Activated B cell treated with CpG ODN at 0.5 μM for 24 hours (primary cell): ENCODE data around the gene AADACL3. TPM values are rescaled to one million over a fixed set of nuclear protein-coding genes. Genes with fewer than 3 reads are reported as not detected.

Experiments
- ATAC-seq: fragments of 200-7000 bp; cut with Tn5 transposase; one replicate; pipeline ENCODE4 v1.10.0; 2021; ENCODE audit warnings: low read depth, mild to moderate bottlenecking, moderate library complexity
- CTCF ChIA-PET: fragments of 350-600 bp; sonication (Branson Sonifier 250); formaldehyde crosslinking; loops from one replicate; lab custom pipeline; 2021; ENCODE audit warnings: antibody characterized with exemption; lab: Charles Lee
- POLR2A ChIA-PET: fragments of 350-600 bp; sonication (Branson Sonifier 250); formaldehyde crosslinking; loops from one replicate; lab custom pipeline; 2021; ENCODE audit warnings: antibody characterized with exemption; lab: Charles Lee
- DNase-seq: peaks from one replicate; pipeline ENCODE4 v3.0.0; 2022
- H3K27ac Mint-ChIP-seq: one replicate; pipeline ENCODE4 v1.8.0; 2020; ENCODE audit warnings: mixed read lengths
- H3K27me3 Mint-ChIP-seq: one replicate; pipeline ENCODE4 v1.8.0; 2021; ENCODE audit warnings: mixed read lengths
- H3K36me3 Mint-ChIP-seq: one replicate; pipeline ENCODE4 v1.8.0; 2021; ENCODE audit warnings: low read depth, mixed read lengths
- H3K4me1 Mint-ChIP-seq: one replicate; pipeline ENCODE4 v1.8.0; 2021; ENCODE audit warnings: mixed read lengths
- H3K4me3 Mint-ChIP-seq: one replicate; pipeline ENCODE4 v1.8.0; 2020; ENCODE audit warnings: mild to moderate bottlenecking, mixed read lengths
- H3K9me3 Mint-ChIP-seq: one replicate; pipeline ENCODE4 v1.8.0; 2020; ENCODE audit warnings: mixed read lengths
- CTCF ChIP-seq: fragments of 200-600 bp; IDR thresholded peaks from one replicate; pipeline ENCODE4 v1.8.0; 2022; ENCODE audit warnings: antibody characterized with exemption, mild to moderate bottlenecking
- intact Hi-C: fragments of 100-400 bp; cut with micrococcal nuclease; formaldehyde crosslinking; loops from one replicate; pipeline ENCODE4 v1.15.1; 2024
- total RNA-seq: library from RNA; stranded (reverse); gene quantifications from 2 replicates; pipeline ENCODE4 v1.2.3, GENCODE V29; 2022

Gene AADACL3
- total RNA-seq, 1 donor from 2014 or later, result not detected

- no peak overlapping the region for H3K27ac Mint-ChIP-seq
- no peaks in the 10 kb centered on the region for H3K36me3 Mint-ChIP-seq
- H3K4me1 Mint-ChIP-seq, result no peaks in the 10 kb centered on the region
- no peak for TF ChIP-seq CTCF
- ATAC-seq (no peak), DNase-seq (no peak)
- H3K27me3 Mint-ChIP-seq, result peaks cover 24% of the 10 kb centered on the region
- intact Hi-C loops, result no loop called here
- POLR2A ChIA-PET, result no interaction called here
- H3K4me3 Mint-ChIP-seq, result no peak overlapping the region
- H3K9me3 Mint-ChIP-seq, result peaks cover 4% of the 10 kb centered on the region
- CTCF ChIA-PET, result no interaction called here
Observed at GRCh38 chr1:12696658-12697057, 19.3 kb upstream of the AADACL3 start.

GRCh38 chr1:12697397-12697796 is 18.5 kb upstream of the AADACL3 start:
- Mint-ChIP-seq H3K9me3 (peaks cover 4% of the 10 kb centered on the region), H3K36me3 (no peaks in the 10 kb centered on the region), H3K27ac (no peak overlapping the region), H3K4me1 (no peaks in the 10 kb centered on the region), H3K27me3 (peaks cover 24% of the 10 kb centered on the region), H3K4me3 (no peak overlapping the region)
- CTCF ChIA-PET, result no interaction called here
- ATAC-seq (no peak), DNase-seq (no peak)
- POLR2A ChIA-PET, result no interaction called here
- TF ChIP-seq CTCF, result no peak
- intact Hi-C loops, result no loop called here

- intact Hi-C loops, result no loop called here
- H3K27me3 Mint-ChIP-seq, result peaks cover 18% of the 10 kb centered on the region
- H3K4me3 Mint-ChIP-seq, result no peak overlapping the region
- ATAC-seq, result no peak
- ChIA-PET CTCF (no interaction called here), POLR2A (no interaction called here)
- no peaks in the 10 kb centered on the region for H3K36me3 Mint-ChIP-seq
- peaks cover 18% of the 10 kb centered on the region for H3K9me3 Mint-ChIP-seq
- no peaks in the 10 kb centered on the region for H3K4me1 Mint-ChIP-seq
- DNase-seq, result no peak
- no peak overlapping the region for H3K27ac Mint-ChIP-seq
- TF ChIP-seq CTCF, result no peak
Observed at GRCh38 chr1:12703821-12704451, 12.0 kb upstream of the AADACL3 start.

GRCh38 chr1:12706061-12706460 is 9.8 kb upstream of the AADACL3 start:
- Mint-ChIP-seq H3K4me1 (no peaks in the 10 kb centered on the region), H3K36me3 (no peaks in the 10 kb centered on the region), H3K27me3 (peaks cover 8% of the 10 kb centered on the region), H3K4me3 (no peak overlapping the region), H3K9me3 (peaks cover 15% of the 10 kb centered on the region), H3K27ac (no peak overlapping the region)
- CTCF ChIA-PET, result no interaction called here
- intact Hi-C loops, result no loop called here
- no peak for TF ChIP-seq CTCF
- DNase-seq (no peak), ATAC-seq (no peak)
- POLR2A ChIA-PET, result no interaction called here

GRCh38 chr1:12708396-12709090 is 7.4 kb upstream of the AADACL3 start:
- ATAC-seq (no peak), DNase-seq (no peak)
- H3K27me3 Mint-ChIP-seq, result peaks cover 13% of the 10 kb centered on the region
- POLR2A ChIA-PET, result no interaction called here
- TF ChIP-seq CTCF, result no peak
- H3K36me3 Mint-ChIP-seq, result no peaks in the 10 kb centered on the region
- peaks cover 12% of the 10 kb centered on the region for H3K9me3 Mint-ChIP-seq
- intact Hi-C loops, result no loop called here
- H3K4me3 Mint-ChIP-seq, result no peak overlapping the region
- no peak overlapping the region for H3K27ac Mint-ChIP-seq
- H3K4me1 Mint-ChIP-seq, result no peaks in the 10 kb centered on the region
- CTCF ChIA-PET, result no interaction called here
